H1 (cell line): ENCODE measurements around the gene MTMR1. TPM values are rescaled to one million over a fixed set of nuclear protein-coding genes. Genes with fewer than 3 reads are reported as not detected.

Experiments used
- CTCF ChIA-PET: fragments of 300-600 bp; sonication (Branson Sonifier 250); formaldehyde crosslinking; loops from one replicate; lab custom pipeline; 2021; ENCODE audit not compliant: partially characterized antibody; lab: Charles Lee
- POLR2A ChIA-PET: fragments of 300-600 bp; sonication (Branson Sonifier 250); formaldehyde crosslinking; loops from one replicate; lab custom pipeline; 2021; ENCODE audit warnings: inconsistent platforms; ENCODE audit not compliant: partially characterized antibody; lab: Charles Lee
- DNase-seq, 2 experiments: peaks; one replicate each; pipeline versions ENCODE4 v3.0.0 to v3.0.0-alpha.2; 2010 to 2022; ENCODE audit warnings: low spot score in 2 of 2, low read depth in 1 of 2, mixed read lengths in 1 of 2
- FAIRE-seq: peaks from 2 replicates; lab custom pipeline; 2011; peaks lifted over from hg19 to GRCh38; lab: Jason Lieb, UNC
- H2AFZ ChIP-seq: 2 replicates; pipeline ENCODE4 v1.8.1; 2012; ENCODE audit warnings: low read length, inconsistent platforms
- H2AK5ac ChIP-seq: 2 replicates; pipeline ENCODE4 v1.6.1; 2013; ENCODE audit warnings: low read depth, low read length
- H2BK120ac ChIP-seq: replicated peaks from 2 replicates; pipeline ENCODE3; 2013; ENCODE audit warnings: low read depth, low read length, inconsistent platforms
- H2BK12ac ChIP-seq: 2 replicates; pipeline ENCODE4 v1.6.1; 2013; ENCODE audit warnings: low read depth, low read length
- H2BK15ac ChIP-seq: 2 replicates; pipeline ENCODE4 v1.6.1; 2013; ENCODE audit warnings: low read length
- H2BK20ac ChIP-seq: 2 replicates; pipeline ENCODE4 v1.6.1; 2013; ENCODE audit warnings: low read length
- H2BK5ac ChIP-seq: 2 replicates; pipeline ENCODE4 v1.6.1; 2013; ENCODE audit warnings: low read depth, low read length
- H3K14ac ChIP-seq: 2 replicates; pipeline ENCODE4 v1.6.1; 2013; ENCODE audit warnings: inconsistent platforms; ENCODE audit not compliant: insufficient read length
- H3K18ac ChIP-seq: 2 replicates; pipeline ENCODE4 v1.6.1; 2013; ENCODE audit warnings: low read length; ENCODE audit errors: extremely low read depth
- H3K23ac ChIP-seq: 2 replicates; pipeline ENCODE4 v1.6.1; 2013; ENCODE audit warnings: inconsistent platforms; ENCODE audit not compliant: insufficient read length
- H3K23me2 ChIP-seq: 2 replicates; pipeline ENCODE4 v1.6.1; 2013; ENCODE audit warnings: low read depth, low read length
- H3K27ac ChIP-seq: 2 replicates; pipeline ENCODE4 v1.6.1; 2011; ENCODE audit warnings: low read depth, low read length, inconsistent platforms
- H3K27me3 ChIP-seq, 4 experiments: replicated peaks in 1 of 4; 1 replicate in 1 of 4; 2 replicates in 3 of 4; pipeline versions ENCODE4 v1.6.1 to v1.8.1; 2011 to 2013; ENCODE audit warnings: low read length in 3 of 4, mild to moderate bottlenecking in 3 of 4, inconsistent platforms in 2 of 4, mixed read lengths in 2 of 4, moderate library complexity in 1 of 4; ENCODE audit not compliant: control insufficient read depth in 3 of 4, insufficient read depth in 3 of 4; ENCODE audit errors: extremely low read depth in 1 of 4
- H3K36me3 ChIP-seq, 4 experiments: 2 replicates each; pipeline versions ENCODE4 v1.6.1 to v1.8.1; 2011 to 2013; ENCODE audit warnings: mild to moderate bottlenecking in 4 of 4, low read length in 3 of 4, moderate library complexity in 2 of 4, control low read depth in 1 of 4, inconsistent platforms in 1 of 4; ENCODE audit not compliant: insufficient read depth in 4 of 4, control insufficient read depth in 2 of 4
- H3K4ac ChIP-seq: replicated peaks from 2 replicates; pipeline ENCODE3; 2013; ENCODE audit warnings: low read length, low read depth, mixed read lengths, inconsistent platforms; ENCODE audit not compliant: insufficient read length
- H3K4me1 ChIP-seq, 4 experiments: replicated peaks in 1 of 4; 1 replicate in 1 of 4; 2 replicates in 3 of 4; pipeline versions ENCODE4 v1.6.1 to v1.8.1; 2011 to 2013; ENCODE audit warnings: low read length in 3 of 4, inconsistent platforms in 2 of 4, mixed read lengths in 1 of 4; ENCODE audit not compliant: insufficient read depth in 4 of 4, control insufficient read depth in 3 of 4
- H3K4me2 ChIP-seq, 2 experiments: 2 replicates each; pipeline versions ENCODE4 v1.6.1 to v1.8.1; 2011 to 2013; ENCODE audit warnings: low read depth in 2 of 2, low read length in 2 of 2, control low read depth in 1 of 2, inconsistent platforms in 1 of 2, mild to moderate bottlenecking in 1 of 2; ENCODE audit not compliant: insufficient read depth in 1 of 2
- H3K4me3 ChIP-seq, 4 experiments: fragments of 200-600, 300-600 bp in 1 of 4; sonication (generic), shearing (Covaris generic), sonication (Bioruptor Twin) in 1 of 4; 2 replicates each; pipeline versions ENCODE4 v1.5.1 to v1.8.1; 2011 to 2016; ENCODE audit warnings: low read length in 4 of 4, low read depth in 3 of 4, control low read depth in 2 of 4, inconsistent platforms in 2 of 4, mild to moderate bottlenecking in 2 of 4, mixed read lengths in 1 of 4, moderate library complexity in 1 of 4; ENCODE audit not compliant: insufficient read depth in 2 of 4; ENCODE audit errors: extremely low read depth in 1 of 4
- H3K56ac ChIP-seq: replicated peaks from 2 replicates; pipeline ENCODE3; 2013; ENCODE audit warnings: low read depth, mild to moderate bottlenecking, mixed read lengths, low read length, inconsistent platforms; ENCODE audit not compliant: insufficient read length
- H3K79me1 ChIP-seq: 2 replicates; pipeline ENCODE4 v1.6.1; 2013; ENCODE audit warnings: low read depth, low read length, control low read depth
- H3K79me2 ChIP-seq, 2 experiments: 2 replicates each; pipeline versions ENCODE4 v1.6.1 to v1.8.1; 2012 to 2013; ENCODE audit warnings: low read length in 2 of 2, mild to moderate bottlenecking in 2 of 2, inconsistent platforms in 1 of 2; ENCODE audit not compliant: insufficient read depth in 2 of 2, control insufficient read depth in 1 of 2
- H3K9ac ChIP-seq, 4 experiments: replicated peaks in 1 of 4; 1 replicate in 1 of 4; 2 replicates in 3 of 4; pipeline versions ENCODE4 v1.6.1 to v1.8.1; 2011 to 2013; ENCODE audit warnings: low read depth in 3 of 4, low read length in 3 of 4, control low read depth in 2 of 4, mild to moderate bottlenecking in 2 of 4, moderate library complexity in 2 of 4, inconsistent platforms in 1 of 4; ENCODE audit errors: extremely low read depth in 1 of 4
- H3K9me3 ChIP-seq, 2 experiments: 2 replicates each; pipeline versions ENCODE4 v1.6.1 to v1.8.1; 2012 to 2013; ENCODE audit warnings: mild to moderate bottlenecking in 2 of 2, moderate library complexity in 2 of 2, control low read depth in 1 of 2, inconsistent platforms in 1 of 2, low read depth in 1 of 2, low read length in 1 of 2, mixed read lengths in 1 of 2; ENCODE audit not compliant: insufficient read depth in 2 of 2
- H4K20me1 ChIP-seq, 2 experiments: replicated peaks in 1 of 2; 2 replicates each; pipeline versions ENCODE3 to v1.8.1; 2011 to 2013; ENCODE audit warnings: inconsistent platforms in 2 of 2, low read length in 2 of 2, mild to moderate bottlenecking in 1 of 2; ENCODE audit not compliant: insufficient read depth in 2 of 2, control insufficient read depth in 1 of 2
- H4K5ac ChIP-seq: 2 replicates; pipeline ENCODE4 v1.6.1; 2013; ENCODE audit warnings: low read length, low read depth, mixed read lengths, inconsistent platforms; ENCODE audit not compliant: insufficient read length
- H4K8ac ChIP-seq: 2 replicates; pipeline ENCODE4 v1.8.0; 2013; ENCODE audit warnings: mild to moderate bottlenecking, moderate library complexity, low read length, inconsistent platforms; ENCODE audit not compliant: insufficient read depth; ENCODE audit errors: extremely low read depth
- H4K91ac ChIP-seq: replicated peaks from 2 replicates; pipeline ENCODE3; 2013; ENCODE audit warnings: low read length, mixed read lengths, inconsistent platforms; ENCODE audit not compliant: insufficient read length
- ATF2 ChIP-seq: IDR thresholded peaks from 2 replicates; pipeline ENCODE4 v1.6.1; 2012; ENCODE audit warnings: low read length, inconsistent platforms
- ATF3 ChIP-seq: IDR thresholded peaks from 2 replicates; pipeline ENCODE4 v1.6.1; 2011; ENCODE audit warnings: low read depth, mild to moderate bottlenecking, low read length; ENCODE audit not compliant: insufficient read depth
- HDAC6 ChIP-seq: IDR thresholded peaks from one replicate; pipeline ENCODE4 v1.7.1; 2012; ENCODE audit warnings: low read depth, mild to moderate bottlenecking, inconsistent platforms, low read length, moderate library complexity
- NRF1 ChIP-seq: IDR thresholded peaks from 2 replicates; pipeline ENCODE4 v1.6.1; 2011; ENCODE audit warnings: mild to moderate bottlenecking, low read depth, low read length, improper control_type of control experiment
- PHF8 ChIP-seq: fragments of 200-600 bp; sonication (generic); conservative IDR thresholded peaks from 2 replicates; pipeline ENCODE4 v1.7.1; 2012; ENCODE audit warnings: low read depth, mild to moderate bottlenecking, inconsistent platforms, low read length, moderate library complexity
- RAD21 ChIP-seq, 2 experiments: IDR thresholded peaks in 1 of 2; conservative IDR thresholded peaks in 1 of 2; 2 replicates each; pipeline ENCODE4 v1.6.1; 2011; ENCODE audit warnings: low read depth in 2 of 2, low read length in 2 of 2, improper control_type of control experiment in 1 of 2, inconsistent platforms in 1 of 2, mild to moderate bottlenecking in 1 of 2, moderate library complexity in 1 of 2
- SAP30 ChIP-seq: fragments of 300-600 bp; sonication (generic); IDR thresholded peaks from 2 replicates; pipeline ENCODE4 v1.7.1; 2012; ENCODE audit warnings: low read length, moderate library complexity, mild to moderate bottlenecking, inconsistent platforms; ENCODE audit not compliant: insufficient read depth, insufficient replicate concordance
- SP2 ChIP-seq: IDR thresholded peaks from 2 replicates; pipeline ENCODE4 v1.6.1; 2012; ENCODE audit warnings: mild to moderate bottlenecking, low read length, inconsistent platforms
- SRF ChIP-seq: IDR thresholded peaks from 2 replicates; pipeline ENCODE4 v1.6.1; 2011; ENCODE audit warnings: mild to moderate bottlenecking, low read depth, low read length, moderate library complexity
- YY1 ChIP-seq: IDR thresholded peaks from 2 replicates; pipeline ENCODE4 v1.6.1; 2011; ENCODE audit warnings: low read depth, mild to moderate bottlenecking, low read length
- WGBS, 2 experiments: shearing (Covaris generic) in 1 of 2; methylation state at CpG; one replicate each; pipeline versions ENCODE4 v1.1.6 to v1.1.7; 2013 to 2015; ENCODE audit warnings: low lambda C conversion rate in 2 of 2, mixed read lengths in 2 of 2, inconsistent platforms in 1 of 2, low coverage in 1 of 2, missing lambda C conversion rate in 1 of 2; ENCODE audit not compliant: insufficient replicate concordance in 2 of 2, insufficient coverage in 1 of 2, insufficient read length in 1 of 2; ENCODE audit errors: extremely low coverage in 1 of 2, missing lambda C conversion rate in 1 of 2; 5-methylcytosine and 5-hydroxymethylcytosine counted together
- polyA plus RNA-seq, 7 experiments: library from polyadenylated mRNA; depleted of rRNA in 3 of 7; stranded (reverse) in 5 of 7; unstranded in 2 of 7; fragments of >200 nt in 5 of 7; fragments of 200-250 nt in 2 of 7; gene quantifications; 1 replicate in 5 of 7; 2 replicates in 1 of 7; 4 replicates in 1 of 7; pipeline versions ENCODE4 v1.2.1 to v1.2.3, GENCODE V29; 2011 to 2013; ENCODE audit warnings: missing spikeins in 2 of 7, mixed read lengths in 2 of 7
- total RNA-seq: library from RNA; stranded (reverse); fragmentation: NEBNext Ultra II Directional; extraction: Animal tissue kit (Norgen Biotek cat#: 25700); gene quantifications from 2 replicates; pipeline ENCODE4 v1.2.1, GENCODE V29; 2021

Gene MTMR1
- total and polyA plus RNA-seq, 2 of the 8 experiments (the other 6 are each of a cell fraction or from before 2014, with no cell fraction given), result 15.1 to 23.8 TPM

GRCh38 chrX:150768580-150769190 is 75.5 kb downstream of the MTMR1 start:
- ChIA-PET CTCF (interaction anchor here (0.6 to 1.6 kb wide), 6 partner anchors 51 to 385 kb away, joined by 3 to 6 read pairs (median 3); no protein-coding TSS in a partner anchor), POLR2A (interaction anchor here (1.3 kb wide), 1 partner anchor 222 kb away, joined by 3 read pairs; no protein-coding TSS in a partner anchor)
- WGBS, 2 experiments, result 100% methylated on average over 13 of the region's 19 CpGs; no CpG with 5 or more reads in 1 of the 2 experiments
- Histone ChIP-seq H2BK5ac (no peak overlapping the region), H3K18ac (no peak overlapping the region), H3K4me2 (no peak overlapping the region), H3K27me3 (no peaks in the 10 kb centered on the region), H2AK5ac (no peak overlapping the region), H3K9ac (no peak overlapping the region), H3K27ac (no peak overlapping the region), H4K91ac (no peak overlapping the region), H3K56ac (no peak overlapping the region), H4K5ac (no peak overlapping the region), H4K20me1 (no peaks in the 10 kb centered on the region), H3K4me1 (peaks cover 0 to 10% (median 3%) of the 10 kb centered on the region in 4 experiments; a peak in 5 of 7 replicates), H2BK15ac (no peak overlapping the region), H3K9me3 (no peaks in the 10 kb centered on the region), H3K14ac (no peak overlapping the region), H2AFZ (no peak overlapping the region), H3K4me3 (no peak overlapping the region), H4K8ac (no peak overlapping the region), H2BK20ac (no peak overlapping the region), H3K4ac (no peak overlapping the region), H2BK12ac (no peak overlapping the region), H3K36me3 (peaks cover 0 to 9% (median 0%) of the 10 kb centered on the region in 4 experiments; a peak in 1 of 8 replicates), H3K79me2 (no peaks in the 10 kb centered on the region), H2BK120ac (no peak overlapping the region), H3K23ac (no peak overlapping the region), H3K79me1 (no peaks in the 10 kb centered on the region), H3K23me2 (no peaks in the 10 kb centered on the region)
- DNase-seq (no peak), FAIRE-seq (no peak)
- TF ChIP-seq SAP30, result no peak
- TF ChIP-seq ATF3, result no peak
- TF ChIP-seq PHF8, result no peak
- no peak for TF ChIP-seq NRF1
- no peak for TF ChIP-seq SRF
- TF ChIP-seq HDAC6, result no peak
- TF ChIP-seq SP2, result no peak
- TF ChIP-seq YY1, result no peak
- no peak for TF ChIP-seq ATF2
- TF ChIP-seq RAD21 (IDR thresholded peaks at IDR 0.05 in 1 of 2, conservative IDR thresholded peaks at IDR 0.05 in 1 of 2; ENCODE audit: low read depth in 2 of 2, low read length in 2 of 2), result no peak
